GM04504 (cell line): ENCODE measurements around the gene GCHFR.

Experiments
- DNase-seq: peaks from one replicate; pipeline ENCODE4 v3.0.0-alpha.2; 2012; ENCODE audit warnings: low read depth

GCHFR gene

GRCh38 chr15:40763801-40764628 lies at the start of gene GCHFR:
TSS of gene GCHFR (plus strand) at chr15:40764068. CDS start at chr15:40764181, 113 bp downstream.
- DNase-seq, result peak; percentile 24

GRCh38 chr15:40714144-40714543 lies 49.7 kb upstream of the GCHFR start:
- no peak for DNase-seq

- no peak for DNase-seq
Measured at GRCh38 chr15:40716165-40716564, 47.7 kb upstream of the GCHFR start.

GRCh38 chr15:40721701-40722100 lies 42.2 kb upstream of the GCHFR start:
- DNase-seq, result no peak

GRCh38 chr15:40722354-40722753 lies 41.5 kb upstream of the GCHFR start:
- DNase-seq, result no peak

GRCh38 chr15:40722934-40723333 lies 40.9 kb upstream of the GCHFR start:
- DNase-seq, result peak; percentile 9

- no peak for DNase-seq
Measured at GRCh38 chr15:40723919-40724318, 39.9 kb upstream of the GCHFR start.

- no peak for DNase-seq
Measured at GRCh38 chr15:40731034-40731433, 32.8 kb upstream of the GCHFR start.

GRCh38 chr15:40736575-40736974 lies 27.3 kb upstream of the GCHFR start:
- DNase-seq, result no peak

GRCh38 chr15:40737048-40737447 lies 26.8 kb upstream of the GCHFR start:
- DNase-seq, result no peak

- DNase-seq, result no peak
Measured at GRCh38 chr15:40739047-40739446, 24.8 kb upstream of the GCHFR start.

- no peak for DNase-seq
Measured at GRCh38 chr15:40739854-40740253, 24.0 kb upstream of the GCHFR start.

- DNase-seq, result no peak
Measured at GRCh38 chr15:40743485-40743901, 20.4 kb upstream of the GCHFR start.

- peak; percentile 60 for DNase-seq
Measured at GRCh38 chr15:40743921-40744814, 19.7 kb upstream of the GCHFR start.

GRCh38 chr15:40744815-40745152 lies 19.1 kb upstream of the GCHFR start:
- no peak for DNase-seq

GRCh38 chr15:40746916-40747418 lies 16.9 kb upstream of the GCHFR start:
- DNase-seq, result no peak

- DNase-seq, result no peak
Measured at GRCh38 chr15:40747685-40748631, 15.9 kb upstream of the GCHFR start.

- no peak for DNase-seq
Measured at GRCh38 chr15:40749151-40749630, 14.7 kb upstream of the GCHFR start.

GRCh38 chr15:40750885-40751284 lies 13.0 kb upstream of the GCHFR start:
- no peak for DNase-seq

GRCh38 chr15:40751745-40752144 lies 12.1 kb upstream of the GCHFR start:
- no peak for DNase-seq

- no peak for DNase-seq
Measured at GRCh38 chr15:40754574-40754882, 9.3 kb upstream of the GCHFR start.
